OCI-LY1 (cell line): Measurements from ENCODE around the gene RAD17.
"Not testable (repeated sequence)": the region's sequence is repeated elsewhere in the genome, so short reads cannot be mapped to it uniquely, and the experiment has no call there.

ENCODE experiments used
- H2AFZ ChIP-seq: fragments of 200-600 bp; sonication (generic), shearing (Covaris generic); 2 replicates; pipeline ENCODE4 v1.6.0; 2014; ENCODE audit warnings: antibody characterized with exemption, mild to moderate bottlenecking, low read length
- H3F3A ChIP-seq: fragments of 200-600 bp; sonication (generic), shearing (Covaris generic); 2 replicates; pipeline ENCODE4 v1.6.0; 2014; ENCODE audit warnings: mild to moderate bottlenecking, antibody characterized with exemption, low read length, moderate library complexity; ENCODE audit not compliant: insufficient read depth
- H3K27ac ChIP-seq: fragments of 200-600 bp; sonication (generic); 2 replicates; pipeline ENCODE4 v1.5.1; 2014; ENCODE audit warnings: low read length, mixed run types, mild to moderate bottlenecking, low read depth; ENCODE audit not compliant: poor library complexity, severe bottlenecking
- H3K27me3 ChIP-seq: fragments of 200-600 bp; sonication (generic); 2 replicates; pipeline ENCODE4 v1.6.0; 2014; ENCODE audit warnings: antibody characterized with exemption, mild to moderate bottlenecking, low read length, moderate library complexity; ENCODE audit not compliant: insufficient read depth
- H3K36me3 ChIP-seq: fragments of 200-600 bp; sonication (generic); 2 replicates; pipeline ENCODE4 v1.6.1; 2014; ENCODE audit warnings: mild to moderate bottlenecking, antibody characterized with exemption, low read length, moderate library complexity, mixed read lengths; ENCODE audit not compliant: insufficient read depth
- H3K4me1 ChIP-seq: fragments of 200-600 bp; sonication (generic); 2 replicates; pipeline ENCODE4 v1.5.1; 2014; ENCODE audit warnings: mild to moderate bottlenecking, low read length, moderate library complexity; ENCODE audit not compliant: insufficient read depth, severe bottlenecking
- H3K4me2 ChIP-seq: fragments of 200-600 bp; sonication (generic), shearing (Covaris generic); 2 replicates; pipeline ENCODE4 v1.6.1; 2014; ENCODE audit warnings: low read length
- H3K4me3 ChIP-seq: fragments of 200-600 bp; sonication (generic); 2 replicates; pipeline ENCODE4 v1.5.1; 2014; ENCODE audit warnings: low read length, low read depth, mild to moderate bottlenecking, mixed read lengths; ENCODE audit not compliant: poor library complexity, severe bottlenecking
- H3K79me2 ChIP-seq: fragments of 200-600 bp; shearing (Covaris generic); 2 replicates; pipeline ENCODE4 v1.6.1; 2016; ENCODE audit warnings: mixed run types, low read length, mixed read lengths; ENCODE audit not compliant: insufficient read depth
- H3K9ac ChIP-seq: fragments of 200-600 bp; sonication (generic), shearing (Covaris generic); 2 replicates; pipeline ENCODE4 v1.6.1; 2014; ENCODE audit warnings: mild to moderate bottlenecking, low read length, mixed read lengths
- H3K9me2 ChIP-seq: fragments of 200-600 bp; sonication (generic), shearing (Covaris generic); 2 replicates; pipeline ENCODE4 v1.6.1; 2014; ENCODE audit warnings: low read depth, mild to moderate bottlenecking, low read length, mixed read lengths
- H3K9me3 ChIP-seq: fragments of 200-600 bp; shearing (Covaris generic); 2 replicates; pipeline ENCODE4 v1.6.1; 2014; ENCODE audit warnings: low read length, mixed read lengths
- H4K20me1 ChIP-seq: fragments of 200-600 bp; sonication (generic), shearing (Covaris generic); 2 replicates; pipeline ENCODE4 v1.6.0; 2016; ENCODE audit warnings: mild to moderate bottlenecking, low read length; ENCODE audit not compliant: insufficient read depth
- CTCF ChIP-seq: fragments of 200-600 bp; sonication (generic), shearing (Covaris generic); IDR thresholded peaks from 2 replicates; pipeline ENCODE4 v1.5.1; 2017; ENCODE audit warnings: mild to moderate bottlenecking, antibody characterized with exemption, low read length, moderate library complexity, mixed read lengths
- EZH2 ChIP-seq: fragments of 200-600 bp; sonication (generic), shearing (Covaris generic); IDR thresholded peaks from 2 replicates; pipeline ENCODE4 v1.8.0; 2017; ENCODE audit warnings: borderline replicate concordance, mixed run types, mild to moderate bottlenecking, antibody characterized with exemption, low read length, moderate library complexity, mixed read lengths

The RAD17 gene

DNA sequence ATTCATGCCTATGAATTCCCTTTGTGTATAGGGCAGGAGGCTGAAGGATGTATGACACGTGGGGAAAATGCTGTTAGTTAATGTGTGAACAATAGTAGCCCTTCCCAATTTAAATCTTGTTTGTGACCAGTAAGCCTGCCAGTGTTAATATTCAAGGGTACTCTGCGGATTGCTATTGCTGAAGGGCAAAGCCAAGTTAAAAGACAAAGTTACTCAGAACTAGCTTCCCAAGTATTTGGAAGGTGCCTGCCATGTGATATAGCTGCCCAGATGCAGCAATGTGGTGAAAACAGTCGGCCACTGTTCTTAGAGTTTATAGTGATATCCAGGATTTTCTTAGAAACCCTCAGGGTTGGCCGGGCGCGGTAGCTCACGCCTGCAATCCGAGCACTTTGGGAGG, 79.9 kb downstream of the RAD17 start:
- H4K20me1 ChIP-seq, result no peaks in the 10 kb centered on the region
- H3K9me2 ChIP-seq, result no peaks in the 10 kb centered on the region
- H3K4me2 ChIP-seq, result no peak overlapping the region
- no peak overlapping the region for H3K9ac ChIP-seq
- TF ChIP-seq EZH2 (no peak), CTCF (no peak)
- H3K27ac ChIP-seq, result no peak overlapping the region
- no peaks in the 10 kb centered on the region for H3K9me3 ChIP-seq
- no peaks in the 10 kb centered on the region for H3K27me3 ChIP-seq
- no peaks in the 10 kb centered on the region for H3K79me2 ChIP-seq
- no peaks in the 10 kb centered on the region for H3K4me1 ChIP-seq
- no peak overlapping the region for H3K4me3 ChIP-seq
- H3K36me3 ChIP-seq, result no peaks in the 10 kb centered on the region
- H3F3A ChIP-seq, result no peaks in the 10 kb centered on the region
- no peak overlapping the region for H2AFZ ChIP-seq

DNA sequence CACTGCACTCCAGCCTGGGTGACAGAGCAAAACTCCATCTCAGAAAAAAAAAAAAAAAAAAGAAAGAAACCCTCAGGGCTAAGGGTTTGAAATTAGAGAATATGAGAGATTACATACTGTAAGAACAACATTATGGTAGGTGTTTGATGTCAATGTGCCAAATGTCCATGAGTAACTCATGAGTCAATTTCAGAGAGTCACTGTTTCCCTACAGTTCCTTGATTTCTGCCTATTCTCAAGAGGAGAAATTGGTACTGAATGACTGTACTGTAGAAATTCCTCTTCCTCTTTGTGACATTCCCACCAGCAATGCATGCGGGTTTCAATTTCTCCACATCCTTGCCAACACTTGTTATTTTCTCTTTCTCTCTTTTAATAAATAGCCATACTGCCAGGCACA, 80.5 kb downstream of the RAD17 start:
- no peaks in the 10 kb centered on the region for H4K20me1 ChIP-seq
- no peak for TF ChIP-seq CTCF
- no peak for TF ChIP-seq EZH2
- H3K36me3 ChIP-seq, result no peaks in the 10 kb centered on the region
- H3K4me1 ChIP-seq, result no peaks in the 10 kb centered on the region
- H3K9me2 ChIP-seq, result no peaks in the 10 kb centered on the region
- no peak overlapping the region for H3K4me3 ChIP-seq
- no peak overlapping the region for H2AFZ ChIP-seq
- no peak overlapping the region for H3K4me2 ChIP-seq
- no peaks in the 10 kb centered on the region for H3F3A ChIP-seq
- no peak overlapping the region for H3K27ac ChIP-seq
- H3K79me2 ChIP-seq, result no peaks in the 10 kb centered on the region
- no peaks in the 10 kb centered on the region for H3K9me3 ChIP-seq
- no peaks in the 10 kb centered on the region for H3K27me3 ChIP-seq
- H3K9ac ChIP-seq, result no peak overlapping the region

DNA sequence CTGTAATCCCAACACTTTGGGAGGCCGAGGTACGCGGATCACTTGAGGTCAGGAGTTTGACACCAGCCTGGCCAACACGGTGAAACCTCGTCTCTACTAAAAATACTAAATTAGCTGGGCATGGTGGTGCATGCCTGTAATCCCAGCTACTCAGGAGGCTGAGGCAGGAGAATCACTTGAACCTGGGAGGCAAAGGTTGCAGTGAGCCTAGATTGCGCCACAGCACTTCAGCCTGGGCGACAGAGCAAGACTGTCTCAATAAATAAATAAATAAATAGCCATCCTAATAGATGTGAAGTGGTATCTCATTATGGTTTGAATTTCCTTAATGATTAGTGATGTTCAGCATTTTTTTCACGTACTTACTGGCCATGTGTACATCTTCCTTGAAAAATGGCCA, 80.9 kb downstream of the RAD17 start:
- not testable (repeated sequence) for H3K9ac ChIP-seq, H3K4me3 ChIP-seq

DNA sequence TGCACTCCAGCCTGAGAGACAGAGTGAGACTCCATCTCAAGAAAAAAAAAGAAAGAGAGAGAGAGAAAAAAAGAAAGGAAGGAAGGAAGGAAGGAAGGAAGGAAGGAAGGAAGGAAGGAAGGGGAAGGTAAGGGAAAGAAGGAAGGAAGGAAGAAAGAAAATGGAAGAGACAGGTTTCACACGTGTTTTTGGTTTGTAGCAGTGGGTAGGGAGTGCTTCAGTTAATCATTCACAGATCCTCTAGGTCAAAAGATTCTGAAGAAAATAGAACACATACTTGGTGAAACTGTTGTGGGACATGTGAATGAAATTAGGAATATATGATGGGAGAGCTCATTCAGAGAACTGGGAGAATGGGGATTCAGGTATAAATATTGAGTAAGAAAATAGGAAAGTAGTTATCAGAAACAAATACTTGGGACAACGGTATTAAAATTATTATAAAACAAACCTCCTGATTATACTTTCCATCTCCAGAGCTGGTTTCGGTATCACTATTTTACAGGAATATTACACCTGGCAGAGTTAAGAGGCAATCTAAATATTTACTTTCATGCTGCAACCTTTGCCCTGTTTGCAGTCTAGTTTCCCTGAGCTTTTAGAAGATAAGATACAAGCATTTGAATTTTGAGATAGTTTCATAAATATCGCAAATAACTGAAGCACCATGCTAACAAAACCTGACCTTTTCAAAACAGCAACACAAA, 82.5 kb downstream of the RAD17 start:
- Histone ChIP-seq H3K27ac (no peak overlapping the region), H3K4me3 (no peak overlapping the region), H4K20me1 (no peaks in the 10 kb centered on the region), H3K36me3 (no peaks in the 10 kb centered on the region), H3K79me2 (no peaks in the 10 kb centered on the region), H2AFZ (no peak overlapping the region), H3K4me1 (no peaks in the 10 kb centered on the region), H3K27me3 (no peaks in the 10 kb centered on the region), H3K9me2 (no peaks in the 10 kb centered on the region), H3F3A (no peaks in the 10 kb centered on the region), H3K4me2 (no peak overlapping the region), H3K9me3 (no peaks in the 10 kb centered on the region), H3K9ac (no peak overlapping the region)
- TF ChIP-seq EZH2 (no peak), CTCF (no peak)

More for the DNA sequence above, 80.9 kb downstream of the RAD17 start:
- not testable (repeated sequence) for H3K27me3 ChIP-seq, H3K79me2 ChIP-seq, H3K27ac ChIP-seq, H2AFZ ChIP-seq, H3K9me3 ChIP-seq, H3K4me1 ChIP-seq, H3K9me2 ChIP-seq, H3K36me3 ChIP-seq, H3K4me2 ChIP-seq, H3F3A ChIP-seq, H4K20me1 ChIP-seq

- H3K4me2 ChIP-seq, result not testable (repeated sequence)
Observed at GRCh38 chr5:69453487-69453886, 83.9 kb downstream of the RAD17 start.

More at GRCh38 chr5:69453487-69453886, 83.9 kb downstream of the RAD17 start:
- H3K9me3 ChIP-seq, H2AFZ ChIP-seq, H3K36me3 ChIP-seq, H3K27ac ChIP-seq, H3K4me1 ChIP-seq, H3K27me3 ChIP-seq, H3K4me3 ChIP-seq, H3K79me2 ChIP-seq, H4K20me1 ChIP-seq, H3K9ac ChIP-seq, H3K9me2 ChIP-seq, H3F3A ChIP-seq: not testable (repeated sequence)
